GM19240 (cell line): ENCODE results near the gene PAQR8.

ENCODE experiments used
- DNase-seq: peaks from one replicate; pipeline ENCODE4 v3.0.0; 2011; ENCODE audit warnings: low spot score; ENCODE audit not compliant: insufficient read length

PAQR8 gene

GRCh38 chr6:52347818-52348217 is 14.1 kb upstream of the PAQR8 start:
- no peak for DNase-seq

DNA sequence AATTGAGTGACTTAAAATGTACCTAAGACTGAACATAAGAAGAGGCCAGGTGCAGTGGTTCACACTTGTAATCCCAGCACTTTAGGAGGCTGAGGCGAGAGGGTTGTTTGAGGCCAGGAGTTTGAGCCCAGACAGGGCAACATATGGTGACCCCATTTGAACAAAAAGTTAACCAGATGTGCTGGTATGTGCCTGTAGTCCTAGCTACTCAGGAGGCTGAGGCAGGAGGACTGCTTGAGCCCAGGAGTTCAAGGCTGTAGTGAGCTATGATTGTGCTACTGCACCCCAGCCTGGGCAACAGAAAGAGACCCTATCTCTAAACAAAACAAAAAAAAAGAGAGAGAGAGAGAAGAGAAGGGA is 10.1 kb upstream of the PAQR8 start:
- no peak for DNase-seq

DNA sequence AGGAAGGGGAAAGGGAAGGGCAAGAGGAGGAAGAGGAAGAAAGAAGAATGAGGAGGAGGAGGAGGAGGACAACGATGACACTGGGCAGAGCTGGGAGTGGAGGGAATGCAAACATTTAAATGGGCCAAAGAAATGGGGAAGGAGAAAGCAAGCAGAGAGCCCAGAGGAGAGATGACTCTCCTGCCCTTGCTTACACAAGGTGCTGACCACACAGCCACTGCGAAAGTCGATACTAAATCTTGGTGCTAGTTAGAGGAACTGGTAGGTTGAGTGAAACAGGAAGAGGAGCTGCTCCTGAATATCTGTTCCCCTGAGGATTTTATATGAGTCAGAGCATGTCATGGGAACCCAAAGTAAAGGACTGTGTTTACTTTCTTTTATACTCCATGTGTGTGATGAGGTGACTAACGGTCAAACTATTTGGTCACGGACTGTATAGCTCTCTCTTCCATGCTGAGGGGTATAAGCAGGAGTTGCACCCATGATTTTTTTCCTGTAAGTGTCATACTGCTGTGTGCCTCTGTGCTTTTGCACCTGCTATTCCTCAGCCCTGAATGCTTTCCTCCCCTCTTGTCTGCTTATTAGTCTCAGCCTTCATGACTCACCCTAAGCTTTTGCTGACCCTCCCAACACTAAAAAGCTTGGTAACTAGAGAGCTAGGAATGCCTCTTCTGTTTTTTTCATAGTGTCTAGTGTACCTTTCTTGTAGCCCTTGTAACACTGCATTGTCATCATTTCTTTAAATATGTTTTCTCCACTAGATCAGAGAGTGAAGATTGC is 9.5 kb upstream of the PAQR8 start:
- DNase-seq: no peak

GRCh38 chr6:52356017-52356416 is 5.9 kb upstream of the PAQR8 start:
- DNase-seq: no peak

DNA sequence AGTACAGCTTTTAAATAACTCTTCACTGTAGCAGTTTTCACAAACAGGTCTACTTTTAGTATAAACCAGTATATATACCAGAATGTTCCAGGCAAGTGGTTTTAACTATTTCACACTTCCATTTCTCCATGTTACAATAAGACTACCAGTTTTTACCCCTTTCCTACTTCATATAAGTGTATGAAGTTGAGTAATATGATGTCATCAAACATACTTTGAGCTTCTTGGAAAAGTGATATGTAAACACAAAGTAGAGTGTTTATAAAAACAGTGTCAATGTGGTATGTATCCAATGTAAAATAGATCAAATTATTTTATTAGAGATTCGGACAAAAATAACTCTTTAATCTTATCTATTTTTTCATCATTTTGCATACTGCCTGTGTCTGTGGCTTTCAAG is 2.5 kb upstream of the PAQR8 start:
- DNase-seq: no peak

GRCh38 chr6:52360028-52360427 is 1.9 kb upstream of the PAQR8 start:
- no peak for DNase-seq

GRCh38 chr6:52360601-52361413 is 1.1 kb upstream of the PAQR8 start:
- DNase-seq: no peak

DNA sequence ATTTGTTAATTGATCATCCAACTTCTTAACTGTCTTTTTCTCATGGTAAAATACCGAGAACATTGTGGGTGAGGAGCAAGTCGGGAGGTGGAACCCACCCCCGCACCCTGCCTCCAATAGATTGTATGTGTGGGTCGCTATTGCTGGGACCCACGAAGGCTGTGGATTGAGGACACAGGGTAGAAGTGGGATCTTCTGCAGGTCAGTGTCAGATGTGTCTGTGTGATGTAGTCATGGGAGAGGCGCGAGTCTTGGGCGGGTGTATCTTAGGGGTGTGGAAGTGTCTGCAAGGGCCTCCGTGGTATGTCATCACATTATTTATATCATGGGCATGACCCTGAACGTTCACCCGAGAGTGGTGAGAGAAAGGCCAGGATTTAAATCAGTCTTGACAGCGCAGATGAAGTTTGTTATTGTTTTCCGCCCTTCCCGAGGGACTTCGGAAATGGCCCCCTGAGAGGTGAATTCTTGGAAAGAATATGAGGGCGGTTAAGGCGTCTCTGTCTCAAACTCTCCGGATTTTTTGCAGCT is 472 bp upstream of the PAQR8 start:
- DNase-seq: no peak

DNA sequence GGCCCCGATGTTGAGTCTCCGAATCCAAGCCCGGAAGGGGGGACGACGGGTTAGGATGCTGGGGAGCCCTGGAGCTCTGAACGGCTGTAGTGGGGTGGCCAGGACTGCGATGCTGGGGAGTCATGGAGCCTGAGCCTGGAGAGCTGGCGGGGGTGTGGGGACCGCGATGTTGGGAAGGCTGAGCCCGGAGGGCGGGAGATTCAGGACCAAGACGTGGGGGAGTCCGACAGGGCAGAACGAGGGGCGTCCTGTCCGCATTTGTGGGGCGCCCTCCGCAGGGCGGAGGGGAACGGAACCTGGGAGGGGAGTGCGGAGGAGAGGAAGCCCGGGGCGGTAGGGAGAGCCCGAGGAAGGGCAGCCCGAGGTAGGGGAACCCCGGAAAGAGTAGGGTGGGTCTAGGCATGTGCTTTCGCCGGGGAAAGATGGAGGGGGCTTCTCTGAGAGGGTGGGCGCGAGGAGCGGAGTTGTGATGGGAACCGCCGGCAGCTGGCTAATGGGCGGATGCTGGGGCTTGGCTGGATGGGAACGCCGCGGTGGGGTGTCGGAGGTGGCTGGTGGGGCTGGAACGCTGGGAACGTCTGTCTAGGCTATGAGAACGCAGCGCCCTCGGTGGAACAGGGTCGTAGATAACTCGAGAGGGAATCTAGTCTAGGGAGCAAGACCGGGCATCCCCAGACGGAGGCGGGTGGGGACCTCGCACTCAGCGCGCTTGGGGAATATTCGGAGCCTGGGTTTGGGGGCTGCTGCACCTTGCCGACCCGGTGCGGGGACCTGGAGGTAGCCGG is 684 bp downstream of the PAQR8 start:
- no peak for DNase-seq

DNA sequence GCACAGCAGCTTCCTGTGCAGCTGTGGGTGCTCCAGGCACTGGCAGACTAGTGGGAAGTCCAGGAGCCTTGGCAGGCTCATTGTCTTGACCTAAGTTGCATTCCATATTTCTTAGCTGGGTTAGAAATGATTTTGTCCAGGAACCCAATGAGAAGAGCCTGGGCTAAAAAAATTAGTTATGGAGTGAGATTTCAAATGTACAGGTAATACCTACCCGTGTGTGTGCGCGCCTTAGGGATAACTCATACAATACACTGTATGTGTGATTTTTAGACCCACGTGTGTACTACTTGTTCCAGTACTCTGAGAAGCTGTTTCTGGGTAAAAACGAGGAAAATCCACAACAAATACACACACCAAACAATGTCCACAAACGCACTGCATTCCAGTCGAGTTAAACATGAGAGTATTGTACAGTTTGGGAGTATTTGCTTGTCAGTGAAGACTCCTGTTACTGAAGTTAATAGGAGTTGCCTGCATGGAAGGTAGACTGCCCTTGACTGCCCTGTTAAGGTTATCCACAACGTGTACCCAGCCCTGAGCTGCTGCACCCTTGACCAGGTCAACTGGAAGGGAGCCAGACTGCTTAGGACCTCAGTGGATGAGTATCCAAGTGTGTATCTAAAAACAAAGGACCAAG is 1.4 kb downstream of the PAQR8 start:
- no peak for DNase-seq

GRCh38 chr6:52364480-52365166 is 2.7 kb downstream of the PAQR8 start:
- no peak for DNase-seq

- no peak for DNase-seq
Measured at GRCh38 chr6:52365317-52365716, 3.4 kb downstream of the PAQR8 start.

- DNase-seq: no peak
Measured at GRCh38 chr6:52365866-52366540, 4.1 kb downstream of the PAQR8 start.

DNA sequence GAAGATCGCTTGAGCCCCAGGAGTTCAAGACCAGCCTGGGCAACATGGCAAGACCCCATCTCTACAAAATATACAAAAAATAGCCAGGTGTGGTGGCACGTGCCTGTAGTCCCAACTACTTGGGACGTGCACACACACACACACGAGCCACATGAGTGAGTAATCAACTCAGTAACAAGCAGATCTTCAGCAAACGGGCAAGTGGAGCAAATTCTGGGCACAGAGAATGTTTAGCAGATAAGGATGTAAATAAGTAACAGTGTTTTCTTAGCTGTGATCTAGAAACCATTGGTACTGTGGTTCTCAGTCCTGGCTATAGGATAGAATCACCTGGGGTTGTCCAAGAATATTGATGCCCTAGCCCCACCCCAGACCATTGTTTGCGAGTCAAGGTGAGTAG is 6.1 kb downstream of the PAQR8 start:
- no peak for DNase-seq

- DNase-seq: no peak
Measured at GRCh38 chr6:52369234-52369633, 7.3 kb downstream of the PAQR8 start.

DNA sequence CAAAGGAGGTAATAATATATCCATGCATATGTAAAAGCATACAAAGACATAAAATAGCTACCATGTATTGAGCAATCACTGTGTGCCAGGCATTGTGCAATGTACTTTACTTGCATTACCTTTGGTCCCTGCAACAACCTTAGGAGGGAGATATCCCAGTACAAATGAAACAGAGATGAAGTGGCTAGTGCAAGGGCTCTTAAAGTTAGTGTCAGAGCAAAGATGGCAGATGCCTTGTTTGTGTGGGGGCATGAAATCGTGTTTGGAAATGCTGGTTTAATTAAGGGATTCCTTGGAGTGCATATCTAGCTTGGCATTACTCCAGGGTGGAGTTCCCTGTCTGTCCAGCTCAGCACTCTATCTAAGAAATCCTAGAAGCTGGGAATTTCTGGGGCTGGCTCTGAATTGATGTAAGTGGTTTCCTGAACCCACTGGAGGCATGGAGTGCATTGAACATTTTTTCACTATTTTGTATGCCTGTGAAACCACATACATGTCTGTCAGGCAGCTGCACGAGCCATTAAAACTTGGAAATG is 9.8 kb downstream of the PAQR8 start:
- DNase-seq: no peak

DNA sequence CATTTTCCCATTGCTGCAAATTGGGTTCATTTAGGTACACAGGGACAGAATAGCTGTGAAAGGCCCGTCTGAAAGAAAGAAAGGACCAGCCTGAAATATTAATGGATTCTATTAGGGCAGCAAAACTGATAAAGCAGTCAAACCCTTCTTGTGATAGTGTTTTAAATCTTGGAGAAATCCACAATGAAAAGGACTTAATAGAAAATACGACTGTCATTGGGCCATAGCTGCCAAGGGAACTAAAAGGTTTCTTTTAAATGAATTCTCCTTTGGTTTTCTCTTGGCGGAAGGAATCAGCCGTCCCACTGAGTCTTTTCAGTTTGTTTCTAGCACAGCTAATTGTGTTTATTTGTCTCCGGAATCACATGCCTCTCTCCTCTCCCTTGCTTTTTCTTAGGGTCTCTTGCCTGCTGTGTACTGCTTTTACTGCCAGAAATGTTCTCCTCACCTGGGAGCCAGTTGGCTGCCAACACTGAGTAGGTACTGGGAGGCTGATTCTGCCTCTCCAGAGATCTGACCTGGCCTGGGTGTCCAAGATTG is 11.3 kb downstream of the PAQR8 start:
- DNase-seq: no peak

GRCh38 chr6:52374247-52374646 is 12.3 kb downstream of the PAQR8 start:
- no peak for DNase-seq

DNA sequence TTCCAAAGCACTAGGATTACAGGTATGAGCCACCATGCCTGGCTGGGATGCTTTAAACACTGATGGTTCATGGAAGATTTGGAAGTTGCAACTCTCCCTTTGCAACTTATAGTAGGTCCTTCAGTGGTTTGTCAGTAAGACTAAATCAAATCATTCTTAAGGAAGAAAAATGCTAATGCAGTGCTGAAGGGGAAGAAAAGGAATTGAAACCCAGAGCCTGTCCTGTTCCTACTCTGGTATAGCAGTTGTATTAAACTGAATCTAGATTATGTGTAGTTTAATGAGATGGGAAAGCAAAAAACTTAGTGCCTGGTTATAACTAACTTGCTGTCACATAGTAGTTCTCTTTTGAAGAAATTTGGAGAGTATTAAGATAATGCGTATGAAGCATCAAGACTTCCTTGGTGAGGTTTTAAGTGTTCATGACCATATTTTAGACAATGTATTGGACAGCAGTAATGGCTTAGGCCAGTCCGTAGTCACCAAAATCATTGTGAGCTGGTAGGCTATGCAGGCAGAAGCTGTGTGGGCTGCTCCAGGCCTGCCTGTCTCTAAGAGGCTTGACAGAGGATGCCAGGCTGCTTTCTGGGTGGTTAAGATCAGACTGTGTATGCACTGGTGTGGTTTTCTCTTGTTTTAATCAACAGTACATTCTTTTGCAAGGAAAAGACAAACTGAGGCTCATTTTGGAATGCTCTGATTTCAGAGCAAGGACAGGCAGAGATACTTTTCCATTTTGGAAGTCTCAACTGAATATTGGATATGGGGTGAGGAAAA is 14.0 kb downstream of the PAQR8 start:
- DNase-seq: no peak
